KBM-7 (cell line): ENCODE results near the gene NBAS.
"Not testable (repeated sequence)": the region's sequence is repeated elsewhere in the genome, so short reads cannot be mapped to it uniquely, and the experiment has no call there.

Experiments
- DNase-seq: peaks from one replicate; pipeline ENCODE4 v3.0.0-alpha.2; 2015
- in situ Hi-C: fragments of 300-500 bp; cut with MboI; formaldehyde crosslinking; loops from 2 replicates; pipeline ENCODE4 v1.14.3; 2020; ENCODE audit warnings: low sequenced_read_pairs, low pct_unique_long_range_greater_than_20kb, mixed read lengths

Gene NBAS

GRCh38 chr2:15223887-15224286, 337.2 kb downstream of the NBAS start:
- DNase-seq = no peak

GRCh38 chr2:15222856-15223255, 338.3 kb downstream of the NBAS start:
- in situ Hi-C loops = no loop called here
- no peak for DNase-seq

More at GRCh38 chr2:15223887-15224286, 337.2 kb downstream of the NBAS start:
- in situ Hi-C loops = no loop called here

- in situ Hi-C loops = no loop called here
- no peak for DNase-seq
These were observed 340.5 kb downstream of the NBAS start for GRCh38 chr2:15220603-15221002.

GRCh38 chr2:15218423-15219086, 342.6 kb downstream of the NBAS start:
- DNase-seq = no peak
- in situ Hi-C loops = no loop called here

GRCh38 chr2:15212249-15212648, 348.9 kb downstream of the NBAS start:
- no peak for DNase-seq
- in situ Hi-C loops = no loop called here

GRCh38 chr2:15210542-15210941, 350.6 kb downstream of the NBAS start:
- DNase-seq, in situ Hi-C loops: not testable (repeated sequence)

- in situ Hi-C loops = no loop called here
- DNase-seq = no peak
These were observed 354.7 kb downstream of the NBAS start for GRCh38 chr2:15206419-15206818.

- in situ Hi-C loops = no loop called here
- DNase-seq = peak; percentile 81
These were observed 355.6 kb downstream of the NBAS start for GRCh38 chr2:15205562-15205961.

GRCh38 chr2:15201009-15201408, 360.1 kb downstream of the NBAS start:
- no peak for DNase-seq
- in situ Hi-C loops = no loop called here

- in situ Hi-C loops = no loop called here
- DNase-seq = no peak
These were observed 360.6 kb downstream of the NBAS start for GRCh38 chr2:15200581-15200980.

- DNase-seq = no peak
- in situ Hi-C loops = no loop called here
These were observed 363.1 kb downstream of the NBAS start for GRCh38 chr2:15198051-15198450.

- in situ Hi-C loops = no loop called here
- no peak for DNase-seq
These were observed 365.3 kb downstream of the NBAS start for GRCh38 chr2:15195813-15196212.

GRCh38 chr2:15191789-15192188, 369.3 kb downstream of the NBAS start:
- in situ Hi-C loops = no loop called here
- DNase-seq = no peak

GRCh38 chr2:15189216-15189615, 371.9 kb downstream of the NBAS start:
- DNase-seq = no peak
- in situ Hi-C loops = no loop called here

- no peak for DNase-seq
- in situ Hi-C loops = no loop called here
These were observed 373.4 kb downstream of the NBAS start for GRCh38 chr2:15187702-15188101.

- in situ Hi-C loops = no loop called here
- no peak for DNase-seq
These were observed 375.0 kb downstream of the NBAS start for GRCh38 chr2:15186118-15186517.

GRCh38 chr2:15184491-15184890, 376.6 kb downstream of the NBAS start:
- in situ Hi-C loops = no loop called here
- no peak for DNase-seq

- DNase-seq = no peak
These were observed 378.9 kb downstream of the NBAS start for GRCh38 chr2:15182275-15182674.

GRCh38 chr2:15181092-15181745, 379.9 kb downstream of the NBAS start:
- in situ Hi-C loops = no loop called here
- no peak for DNase-seq

More at GRCh38 chr2:15182275-15182674, 378.9 kb downstream of the NBAS start:
- in situ Hi-C loops = no loop called here

GRCh38 chr2:15180379-15180778, 380.8 kb downstream of the NBAS start:
- no peak for DNase-seq
- in situ Hi-C loops = no loop called here

- DNase-seq = no peak
- in situ Hi-C loops = no loop called here
These were observed 382.2 kb downstream of the NBAS start for GRCh38 chr2:15178946-15179345.
